Stimulated activated CD4-positive, alpha-beta T cell treated with anti-CD3 and anti-CD28 coated beads, Interleukin-1b, Interleukin-23, amount 100 ng/mL, for 48 hours (primary cell): ENCODE measurements around the gene UCP2.
"Not testable (repeated sequence)": the region's sequence is repeated elsewhere in the genome, so short reads cannot be mapped to it uniquely, and the experiment has no call there.

Experiments
- DNase-seq: peaks from one replicate; pipeline ENCODE4 v3.0.0-alpha.2; 2020

Gene UCP2

DNA sequence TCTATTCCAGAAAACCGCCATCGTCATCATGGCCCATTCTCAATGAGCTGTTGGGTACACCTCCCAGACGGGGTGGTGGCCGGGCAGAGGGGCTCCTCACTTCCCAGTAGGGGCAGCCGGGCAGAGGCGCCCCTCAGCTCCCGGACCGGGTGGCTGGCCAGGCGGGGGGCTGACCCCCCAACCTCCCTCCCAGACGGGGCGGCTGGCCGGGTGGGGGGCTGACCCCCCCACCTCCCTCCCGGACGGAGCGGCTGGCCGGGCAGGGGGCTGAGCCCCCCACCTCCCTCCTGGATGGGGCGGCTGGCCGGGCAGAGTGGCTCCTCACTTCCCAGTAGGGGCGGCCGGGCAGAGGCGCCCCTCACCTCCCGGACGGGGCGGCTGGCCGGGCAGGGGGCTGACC is 46.6 kb downstream of the UCP2 start:
- DNase-seq: not testable (repeated sequence)

GRCh38 chr11:73932781-73933180 is 49.9 kb downstream of the UCP2 start:
- no peak for DNase-seq

- no peak for DNase-seq
Observed at GRCh38 chr11:73931951-73932350, 50.7 kb downstream of the UCP2 start.

DNA sequence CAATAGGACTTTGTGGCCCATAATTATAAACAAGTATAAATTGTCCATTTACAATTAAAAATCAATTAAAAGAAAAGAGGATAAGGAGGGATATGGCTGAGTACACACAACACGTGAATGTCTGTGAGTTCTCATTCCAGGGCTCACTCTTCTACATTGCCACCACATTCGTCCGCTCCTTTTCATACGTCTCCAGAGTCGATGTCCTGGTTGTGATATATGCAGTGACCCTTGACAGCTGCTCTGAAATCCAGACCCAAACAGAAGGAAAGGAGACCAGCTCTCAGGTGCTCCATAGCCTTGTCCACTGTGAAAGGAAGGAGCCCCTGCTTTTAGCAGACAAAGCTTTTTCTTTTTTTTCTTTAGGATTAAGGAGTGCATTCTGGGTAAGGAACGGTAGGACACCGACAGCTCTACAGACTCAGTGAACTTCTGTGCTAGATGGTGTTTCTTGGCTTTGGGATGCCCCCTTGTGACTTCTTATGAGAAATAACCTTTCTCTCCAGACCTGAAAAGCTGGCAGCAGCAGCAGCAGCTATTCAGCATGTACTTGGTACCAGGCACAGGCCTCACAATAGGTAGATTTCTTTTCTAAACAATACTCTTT is 51.5 kb downstream of the UCP2 start:
- no peak for DNase-seq

GRCh38 chr11:73929388-73929787 is 53.3 kb downstream of the UCP2 start:
- no peak for DNase-seq
